Right lobe of liver (tissue), 4 donors: ENCODE results near the gene CACNB2.
"Not testable (repeated sequence)": the region's sequence is repeated elsewhere in the genome, so short reads cannot be mapped to it uniquely, and the experiment has no call there.

Source experiments
- POLR2A ChIP-seq: fragments of 450-650 bp; IDR thresholded peaks from one replicate; pipeline ENCODE4 v1.6.1; 2017; ENCODE audit warnings: antibody characterized with exemption, mild to moderate bottlenecking
- TF ChIP-seq, protein P1 (sequence below), 4 donors: fragments of 200-600 bp in 3 of 4; fragments of 450-650 bp in 1 of 4; IDR thresholded peaks; one replicate each; pipeline versions ENCODE4 v1.5.1 to v1.8.0; 2016 to 2022; ENCODE audit warnings: antibody characterized with exemption in 4 of 4, mild to moderate bottlenecking in 2 of 4
- donor health status: DM: no; HTN: no; CAD: no.
- donor health status: DM: no; HTN: no; CAD: no.
- donor health status: DM: no; HTN: yes; CAD: no.

DNA sequence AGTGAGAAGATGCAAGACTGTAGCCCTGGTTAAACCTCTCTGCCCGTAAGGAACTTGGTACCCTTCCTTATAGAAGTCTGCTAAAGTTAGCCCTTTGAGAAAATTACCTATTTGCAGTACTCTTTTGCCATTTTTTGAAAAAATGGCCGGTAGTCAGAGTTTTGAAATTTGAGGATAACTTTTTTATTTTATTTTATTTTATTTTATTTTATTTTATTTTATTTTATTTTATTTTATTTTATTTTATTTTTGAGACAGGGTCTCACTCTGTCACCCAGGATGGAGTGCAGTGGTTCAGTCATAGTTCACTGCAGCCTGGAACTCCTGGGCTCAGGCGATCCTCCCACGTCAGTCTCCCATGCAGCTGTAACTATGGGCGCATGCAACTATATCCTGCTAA is 41.2 kb downstream of the CACNB2 start:
- TF ChIP-seq, protein P1, sequence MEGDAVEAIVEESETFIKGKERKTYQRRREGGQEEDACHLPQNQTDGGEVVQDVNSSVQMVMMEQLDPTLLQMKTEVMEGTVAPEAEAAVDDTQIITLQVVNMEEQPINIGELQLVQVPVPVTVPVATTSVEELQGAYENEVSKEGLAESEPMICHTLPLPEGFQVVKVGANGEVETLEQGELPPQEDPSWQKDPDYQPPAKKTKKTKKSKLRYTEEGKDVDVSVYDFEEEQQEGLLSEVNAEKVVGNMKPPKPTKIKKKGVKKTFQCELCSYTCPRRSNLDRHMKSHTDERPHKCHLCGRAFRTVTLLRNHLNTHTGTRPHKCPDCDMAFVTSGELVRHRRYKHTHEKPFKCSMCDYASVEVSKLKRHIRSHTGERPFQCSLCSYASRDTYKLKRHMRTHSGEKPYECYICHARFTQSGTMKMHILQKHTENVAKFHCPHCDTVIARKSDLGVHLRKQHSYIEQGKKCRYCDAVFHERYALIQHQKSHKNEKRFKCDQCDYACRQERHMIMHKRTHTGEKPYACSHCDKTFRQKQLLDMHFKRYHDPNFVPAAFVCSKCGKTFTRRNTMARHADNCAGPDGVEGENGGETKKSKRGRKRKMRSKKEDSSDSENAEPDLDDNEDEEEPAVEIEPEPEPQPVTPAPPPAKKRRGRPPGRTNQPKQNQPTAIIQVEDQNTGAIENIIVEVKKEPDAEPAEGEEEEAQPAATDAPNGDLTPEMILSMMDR (IDR thresholded peaks at IDR 0.05), result not testable (repeated sequence)
- TF ChIP-seq POLR2A, result not testable (repeated sequence)
